Brain microvascular endothelial cell (primary cell): ENCODE measurements around the gene TPRX2.
"Not testable (repeated sequence)": the region's sequence is repeated elsewhere in the genome, so short reads cannot be mapped to it uniquely, and the experiment has no call there.

Source experiments
- DNase-seq: peaks from one replicate; pipeline ENCODE4 v3.0.0-alpha.2; 2020
- H3K27ac ChIP-seq: fragments of 250-450 bp; sonication (Bioruptor Pico); 2 replicates; pipeline ENCODE4 v1.5.1; 2020; ENCODE audit warnings: mild to moderate bottlenecking, moderate library complexity
- H3K27me3 ChIP-seq: fragments of 250-450 bp; sonication (Bioruptor Pico); replicated peaks from 2 replicates; pipeline ENCODE4 v1.5.1; 2020; ENCODE audit warnings: mild to moderate bottlenecking
- H3K36me3 ChIP-seq: fragments of 250-450 bp; sonication (Bioruptor Pico); replicated peaks from 2 replicates; pipeline ENCODE4 v1.5.1; 2020; ENCODE audit warnings: mild to moderate bottlenecking
- H3K4me3 ChIP-seq: 2 replicates; pipeline ENCODE4 v1.5.1; 2011; ENCODE audit warnings: low read depth, mild to moderate bottlenecking, control low read depth, low read length, moderate library complexity
- CTCF ChIP-seq: IDR thresholded peaks from 2 replicates; pipeline ENCODE4 v1.5.1; 2011; ENCODE audit warnings: low read depth, mild to moderate bottlenecking, moderate library complexity, low read length, control low read depth, inconsistent platforms; ENCODE audit errors: missing control alignments
- in situ Hi-C: cut with HindIII; loops from 2 replicates; pipeline ENCODE4 v1.10.0; 2017; ENCODE audit warnings: low sequenced_read_pairs, low pct_ligation_motif_present

Gene TPRX2

GRCh38 chr19:47858646-47859285 is at the start of gene TPRX2:
Gene TPRX2 (plus strand): TSS chr19:47859235. CDS start chr19:47859247, 12 bp downstream.
- H3K27ac ChIP-seq, DNase-seq, in situ Hi-C loops, H3K27me3 ChIP-seq, H3K4me3 ChIP-seq, H3K36me3 ChIP-seq: not testable (repeated sequence)

- in situ Hi-C loops, result no loop called here
- peak; percentile 79 for TF ChIP-seq CTCF
- Histone ChIP-seq H3K36me3 (no peaks in the 10 kb centered on the region), H3K4me3 (no peak overlapping the region), H3K27me3 (no peaks in the 10 kb centered on the region), H3K27ac (no peak overlapping the region)
- peak; percentile 23 for DNase-seq
Observed at GRCh38 chr19:47813304-47813994, 45.6 kb upstream of the TPRX2 start.

GRCh38 chr19:47813995-47814328 is 45.1 kb upstream of the TPRX2 start:
- Histone ChIP-seq H3K36me3 (no peaks in the 10 kb centered on the region), H3K4me3 (no peak overlapping the region), H3K27ac (no peak overlapping the region), H3K27me3 (no peaks in the 10 kb centered on the region)
- no peak for DNase-seq
- in situ Hi-C loops, result no loop called here
- TF ChIP-seq CTCF, result no peak

GRCh38 chr19:47816270-47816669 is 42.8 kb upstream of the TPRX2 start:
- H3K4me3 ChIP-seq, in situ Hi-C loops, H3K36me3 ChIP-seq, H3K27ac ChIP-seq, DNase-seq: not testable (repeated sequence)
- peaks cover 12% of the 10 kb centered on the region for H3K27me3 ChIP-seq

- in situ Hi-C loops, result not testable (repeated sequence)
Observed at GRCh38 chr19:47818221-47818620, 40.8 kb upstream of the TPRX2 start.

GRCh38 chr19:47819858-47820257 is 39.2 kb upstream of the TPRX2 start:
- Histone ChIP-seq H3K27ac (no peak overlapping the region), H3K27me3 (peaks cover 12% of the 10 kb centered on the region), H3K4me3 (no peak overlapping the region), H3K36me3 (no peaks in the 10 kb centered on the region)
- TF ChIP-seq CTCF, result no peak
- in situ Hi-C loops, result no loop called here
- no peak for DNase-seq

More at GRCh38 chr19:47818221-47818620, 40.8 kb upstream of the TPRX2 start:
- not testable (repeated sequence) for H3K27ac ChIP-seq, H3K4me3 ChIP-seq, DNase-seq, H3K36me3 ChIP-seq
- peaks cover 12% of the 10 kb centered on the region for H3K27me3 ChIP-seq

GRCh38 chr19:47820410-47820809 is 38.6 kb upstream of the TPRX2 start:
- Histone ChIP-seq H3K36me3 (no peaks in the 10 kb centered on the region), H3K27ac (no peak overlapping the region), H3K4me3 (no peak overlapping the region), H3K27me3 (peaks cover 12% of the 10 kb centered on the region)
- no peak for TF ChIP-seq CTCF
- in situ Hi-C loops, result no loop called here
- no peak for DNase-seq
